Cardiac muscle cell (in vitro differentiated cells and primary cell): ENCODE results near the gene UBQLN4. TPM values are rescaled to one million over a fixed set of nuclear protein-coding genes. Genes with fewer than 3 reads are reported as not detected.

ENCODE experiments used
- DNase-seq, 2 donors: peaks; one replicate each; pipeline versions ENCODE4 v3.0.0 to v3.0.0-alpha.2; 2010 to 2017; ENCODE audit warnings: low read depth in 1 of 2, low spot score in 1 of 2
- H3K27ac ChIP-seq: fragments of 200-600 bp; sonication (generic); 2 replicates; pipeline ENCODE4 v1.5.1; 2016
- H3K27me3 ChIP-seq: fragments of 200-600 bp; sonication (generic); 2 replicates; pipeline ENCODE4 v1.6.0; 2016; ENCODE audit warnings: control low read depth
- H3K36me3 ChIP-seq: fragments of 200-600 bp; sonication (generic); 2 replicates; pipeline ENCODE4 v1.5.1; 2016; ENCODE audit warnings: control low read depth
- H3K4me1 ChIP-seq: fragments of 200-600 bp; sonication (generic); 2 replicates; pipeline ENCODE4 v1.8.1; 2017; ENCODE audit warnings: low read depth, mild to moderate bottlenecking, mixed run types
- H3K4me3 ChIP-seq: fragments of 200-600 bp; sonication (generic); 2 replicates; pipeline ENCODE4 v1.5.1; 2016; ENCODE audit warnings: mild to moderate bottlenecking
- H3K9me3 ChIP-seq: fragments of 200-600 bp; sonication (generic); 2 replicates; pipeline ENCODE4 v1.5.1; 2017; ENCODE audit warnings: low read depth, mild to moderate bottlenecking, control low read depth
- CTCF ChIP-seq: IDR thresholded peaks from 2 replicates; pipeline ENCODE4 v1.5.1; 2012; ENCODE audit warnings: low read depth, mild to moderate bottlenecking, low read length
- polyA plus RNA-seq: library from polyadenylated mRNA; unstranded; fragments of >200 nt; fragmentation: Nextera tagmentation; extraction: Ambion mirVana; gene quantifications from 2 replicates; pipeline ENCODE4 v1.2.1, GENCODE V29; 2016
- total RNA-seq: library from RNA; depleted of rRNA; stranded (reverse); fragments of >200 nt; gene quantifications from 2 replicates; pipeline ENCODE4 v1.2.3, GENCODE V29; 2016

Gene UBQLN4
- total and polyA plus RNA-seq, 2 experiments from 2014 or later, result 29.2 to 51.0 TPM

GRCh38 chr1:156075775-156076204 is 22.2 kb upstream of the UBQLN4 start:
- Histone ChIP-seq H3K4me3 (no peak overlapping the region), H3K27ac (peak overlapping the region; percentile 81), H3K9me3 (no peaks in the 10 kb centered on the region), H3K4me1 (peaks cover 66% of the 10 kb centered on the region), H3K36me3 (peaks cover 16% of the 10 kb centered on the region), H3K27me3 (no peaks in the 10 kb centered on the region)
- no peak for DNase-seq
- no peak for TF ChIP-seq CTCF

GRCh38 chr1:156075162-156075561 is 21.6 kb upstream of the UBQLN4 start:
- Histone ChIP-seq H3K9me3 (no peaks in the 10 kb centered on the region), H3K4me1 (peaks cover 66% of the 10 kb centered on the region), H3K27ac (peak overlapping the region; percentile 81), H3K4me3 (no peak overlapping the region), H3K27me3 (no peaks in the 10 kb centered on the region), H3K36me3 (peaks cover 16% of the 10 kb centered on the region)
- TF ChIP-seq CTCF, result no peak
- DNase-seq, result peak in 1 of 2 donors; percentile 39

- DNase-seq, result no peak
- H3K27ac ChIP-seq, result peak overlapping the region; percentile 81
- H3K4me3 ChIP-seq, result no peak overlapping the region
- peaks cover 61% of the 10 kb centered on the region for H3K4me1 ChIP-seq
- TF ChIP-seq CTCF, result no peak
- no peaks in the 10 kb centered on the region for H3K27me3 ChIP-seq
- H3K9me3 ChIP-seq, result no peaks in the 10 kb centered on the region
- H3K36me3 ChIP-seq, result peaks cover 16% of the 10 kb centered on the region
Measured at GRCh38 chr1:156074661-156075060, 21.1 kb upstream of the UBQLN4 start.

GRCh38 chr1:156073740-156074139 is 20.1 kb upstream of the UBQLN4 start:
- Histone ChIP-seq H3K9me3 (no peaks in the 10 kb centered on the region), H3K4me3 (no peak overlapping the region), H3K36me3 (peaks cover 16% of the 10 kb centered on the region), H3K27ac (peak overlapping the region; percentile 81), H3K4me1 (peaks cover 60% of the 10 kb centered on the region), H3K27me3 (no peaks in the 10 kb centered on the region)
- peak in 1 of 2 donors; percentile 57 for DNase-seq
- no peak for TF ChIP-seq CTCF

- peaks cover 56% of the 10 kb centered on the region for H3K4me1 ChIP-seq
- H3K4me3 ChIP-seq, result no peak overlapping the region
- H3K27me3 ChIP-seq, result no peaks in the 10 kb centered on the region
- peak overlapping the region; percentile 81 for H3K27ac ChIP-seq
- no peak for DNase-seq
- peaks cover 16% of the 10 kb centered on the region for H3K36me3 ChIP-seq
- H3K9me3 ChIP-seq, result no peaks in the 10 kb centered on the region
- TF ChIP-seq CTCF, result no peak
Measured at GRCh38 chr1:156073110-156073687, 19.6 kb upstream of the UBQLN4 start.
